ENCODE data around the gene LRRC53.

LRRC53 gene

GRCh38 chr1:74512170-74512915, at the start of gene LRRC53:
Gene LRRC53 (minus strand): TSS chr1:74512611. CDS start chr1:74483349, 29,262 bp downstream.
- DNase-seq, result no peak

GRCh38 chr1:74549932-74550331, 37.5 kb upstream of the LRRC53 start:
- no peak for DNase-seq

GRCh38 chr1:74548961-74549750, 36.7 kb upstream of the LRRC53 start:
- DNase-seq, result no peak

GRCh38 chr1:74545821-74546220, 33.4 kb upstream of the LRRC53 start:
- no peak for DNase-seq

- no peak for DNase-seq
These were observed 21.8 kb upstream of the LRRC53 start for GRCh38 chr1:74534241-74534640.

- DNase-seq, result no peak
These were observed 19.4 kb upstream of the LRRC53 start for GRCh38 chr1:74531796-74532195.

GRCh38 chr1:74530892-74531291, 18.5 kb upstream of the LRRC53 start:
- DNase-seq, result no peak

GRCh38 chr1:74528123-74528522, 15.7 kb upstream of the LRRC53 start:
- DNase-seq, result no peak

- no peak for DNase-seq
These were observed 14.3 kb upstream of the LRRC53 start for GRCh38 chr1:74526708-74527107.

GRCh38 chr1:74523873-74524480, 11.6 kb upstream of the LRRC53 start:
- DNase-seq, result no peak

GRCh38 chr1:74522148-74522547, 9.7 kb upstream of the LRRC53 start:
- no peak for DNase-seq

GRCh38 chr1:74517599-74518051, 5.2 kb upstream of the LRRC53 start:
- DNase-seq, result no peak

GRCh38 chr1:74513411-74514300, 1.2 kb upstream of the LRRC53 start:
- DNase-seq, result no peak

GRCh38 chr1:74508449-74508848, 4.0 kb downstream of the LRRC53 start:
- DNase-seq, result no peak

GRCh38 chr1:74505928-74506710, 6.3 kb downstream of the LRRC53 start:
- no peak for DNase-seq

GRCh38 chr1:74504933-74505512, 7.4 kb downstream of the LRRC53 start:
- no peak for DNase-seq

GRCh38 chr1:74504125-74504932, 8.1 kb downstream of the LRRC53 start:
- DNase-seq, result peak; percentile 65

- DNase-seq, result no peak
These were observed 9.6 kb downstream of the LRRC53 start for GRCh38 chr1:74502858-74503257.

- DNase-seq, result peak; percentile 2
These were observed 10.0 kb downstream of the LRRC53 start for GRCh38 chr1:74502432-74502831.

- DNase-seq, result no peak
These were observed 13.5 kb downstream of the LRRC53 start for GRCh38 chr1:74498901-74499300.

GRCh38 chr1:74496669-74497068, 15.7 kb downstream of the LRRC53 start:
- no peak for DNase-seq

Data from activated CD4-positive, alpha-beta T cell treated with anti-CD3 and anti-CD28 coated beads, Interleukin-2, Interleukin-6, amounts not matched to agents 100 ng/mL and 50 ng/mL, durations not matched to agents 16 hours and 8 hours (primary cell).